A204.1 (cell line): ENCODE data around the gene R3HDM4.

Source experiments
- FAIRE-seq: peaks from 2 replicates; lab custom pipeline; 2012; peaks lifted over from hg19 to GRCh38; lab: Jason Lieb, UNC

Gene R3HDM4

DNA sequence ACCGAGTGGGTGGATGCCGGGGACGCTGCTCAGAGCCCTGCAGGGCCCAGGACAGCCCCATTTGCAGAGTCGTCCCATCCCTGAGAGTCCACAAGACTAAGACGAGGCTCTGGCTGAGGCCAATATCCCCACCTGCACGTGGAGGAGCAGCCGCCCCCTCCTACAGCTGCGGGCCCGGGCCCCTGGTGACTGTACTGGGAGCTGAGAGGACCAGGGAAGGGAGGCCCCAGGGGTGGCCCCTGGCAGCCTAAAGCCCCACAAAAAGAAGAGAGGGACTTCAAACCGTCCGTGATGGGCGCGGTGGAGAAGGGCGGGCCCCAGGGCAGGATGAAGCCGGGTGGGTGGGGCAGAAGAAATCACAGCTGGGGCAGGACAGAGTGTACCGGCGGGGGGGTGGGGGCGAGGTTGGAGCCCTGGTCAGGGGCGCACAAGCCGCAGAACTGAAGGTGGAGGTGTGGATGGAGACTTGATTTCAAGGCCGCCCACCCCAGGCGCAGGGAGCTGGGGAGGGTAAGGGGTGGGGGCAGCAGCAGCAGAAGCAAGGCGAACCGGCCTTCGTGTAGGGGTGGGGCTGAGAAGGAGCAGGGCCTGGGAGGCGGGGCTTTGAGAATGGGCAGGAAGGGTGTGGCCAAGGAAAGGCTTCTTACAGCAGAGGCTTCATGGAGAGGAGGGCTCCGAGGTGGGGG lies 40.6 kb downstream of the R3HDM4 start:
- no peak for FAIRE-seq

DNA sequence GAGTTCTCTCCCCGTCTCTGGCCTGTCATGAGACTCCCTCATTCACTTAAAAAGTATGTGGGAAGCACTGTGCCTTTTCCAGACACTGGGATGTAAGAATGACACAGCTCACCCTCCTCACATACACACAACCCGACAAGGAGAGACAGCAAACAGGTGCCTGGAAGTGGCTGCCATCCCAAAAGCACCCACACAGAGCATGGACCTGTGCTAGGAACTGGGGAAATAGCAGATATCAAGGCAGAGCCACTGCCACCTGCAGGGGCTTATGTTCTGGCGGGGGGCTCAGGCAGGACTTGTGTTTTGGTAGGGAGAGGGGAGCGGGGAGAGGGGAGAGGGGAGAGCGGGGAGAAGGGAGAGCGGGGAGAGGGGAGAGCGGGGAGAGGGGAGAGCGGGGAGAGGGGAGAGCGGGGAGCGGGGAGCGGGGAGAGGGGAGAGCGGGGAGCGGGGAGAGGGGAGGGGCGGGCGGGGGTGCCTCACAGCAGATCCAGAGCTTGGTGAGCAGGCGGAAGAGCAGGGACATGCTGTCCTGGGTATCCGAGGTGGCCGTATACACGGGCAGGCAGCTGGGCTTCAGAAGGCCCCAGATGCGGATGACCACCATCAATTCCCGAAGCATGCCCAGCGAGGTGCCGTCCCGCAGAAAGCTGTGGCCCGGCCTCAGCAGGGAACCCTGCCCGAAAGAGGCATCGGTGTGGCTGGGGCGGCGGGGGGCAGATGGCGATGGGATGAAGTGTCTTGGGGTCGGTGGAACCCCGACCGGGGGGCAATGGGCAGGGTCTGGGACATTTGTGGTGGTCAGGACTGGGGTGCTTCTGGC lies 41.4 kb downstream of the R3HDM4 start:
- no peak for FAIRE-seq

GRCh38 chr19:870963-871401 lies 42.0 kb downstream of the R3HDM4 start:
- FAIRE-seq, result no peak

DNA sequence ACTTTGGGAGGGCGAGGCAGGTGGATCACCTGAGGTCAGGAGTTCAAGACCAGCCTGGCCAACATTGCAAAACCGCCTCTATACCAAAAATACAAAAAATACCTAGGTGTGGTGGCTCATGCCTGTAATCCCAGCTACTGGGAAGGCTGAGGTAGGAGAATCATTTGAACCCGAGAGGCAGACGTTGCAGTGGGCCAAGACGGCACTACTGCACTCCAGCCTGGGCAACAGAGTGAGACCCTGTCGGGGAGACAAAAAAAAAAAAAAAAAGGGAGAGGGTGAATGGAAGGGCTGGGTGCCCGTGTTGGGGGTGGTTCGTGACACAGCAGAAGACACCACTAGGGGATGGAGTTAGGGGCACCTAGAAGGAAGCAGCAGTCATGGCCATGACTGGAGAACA lies 42.7 kb downstream of the R3HDM4 start:
- no peak for FAIRE-seq

DNA sequence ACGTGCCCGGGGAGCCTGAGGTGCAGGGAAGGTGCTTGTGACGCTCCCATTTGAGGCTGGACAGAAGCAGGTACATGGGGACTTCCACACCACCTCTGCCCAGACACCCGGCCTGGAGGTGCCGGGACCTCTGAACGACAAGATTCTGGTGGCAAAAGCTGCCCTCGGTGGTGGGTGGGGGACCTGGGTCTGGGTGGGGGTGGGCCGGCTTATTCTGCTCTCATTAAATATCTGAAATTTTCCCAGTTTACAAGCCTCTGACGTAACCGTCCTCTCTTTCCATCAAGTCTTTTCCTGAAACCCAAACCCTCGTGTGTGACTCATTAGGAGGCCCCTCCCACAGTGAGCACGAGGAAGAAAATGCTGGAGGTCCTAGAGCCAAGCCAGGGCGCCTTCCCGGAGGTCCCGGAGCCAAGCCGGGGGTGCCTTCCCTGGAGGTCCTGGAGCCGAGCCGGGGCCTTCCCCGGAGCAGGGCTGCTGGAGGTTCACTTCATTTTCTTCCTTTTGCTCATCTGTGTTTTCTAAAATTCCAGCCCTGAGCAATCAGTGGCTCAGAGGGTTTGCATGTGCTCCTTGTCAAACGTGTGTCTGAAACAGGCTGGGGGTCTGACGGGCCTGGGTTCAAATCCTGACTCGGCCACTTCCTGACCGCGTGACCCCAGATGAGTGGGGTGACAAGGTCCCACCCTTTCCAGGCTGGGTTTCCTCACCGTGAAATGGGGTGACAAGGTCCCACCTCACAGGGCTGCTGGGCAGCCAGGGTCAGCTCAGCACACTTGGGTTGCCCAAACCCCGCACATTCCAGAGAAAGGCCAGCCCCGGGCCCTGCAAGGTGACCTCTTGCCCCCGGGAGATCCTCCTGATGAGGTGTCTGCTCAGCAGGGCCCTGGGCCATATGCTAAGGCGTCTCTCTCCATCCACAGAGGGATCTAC lies 43.5 kb downstream of the R3HDM4 start:
- FAIRE-seq, result no peak

DNA sequence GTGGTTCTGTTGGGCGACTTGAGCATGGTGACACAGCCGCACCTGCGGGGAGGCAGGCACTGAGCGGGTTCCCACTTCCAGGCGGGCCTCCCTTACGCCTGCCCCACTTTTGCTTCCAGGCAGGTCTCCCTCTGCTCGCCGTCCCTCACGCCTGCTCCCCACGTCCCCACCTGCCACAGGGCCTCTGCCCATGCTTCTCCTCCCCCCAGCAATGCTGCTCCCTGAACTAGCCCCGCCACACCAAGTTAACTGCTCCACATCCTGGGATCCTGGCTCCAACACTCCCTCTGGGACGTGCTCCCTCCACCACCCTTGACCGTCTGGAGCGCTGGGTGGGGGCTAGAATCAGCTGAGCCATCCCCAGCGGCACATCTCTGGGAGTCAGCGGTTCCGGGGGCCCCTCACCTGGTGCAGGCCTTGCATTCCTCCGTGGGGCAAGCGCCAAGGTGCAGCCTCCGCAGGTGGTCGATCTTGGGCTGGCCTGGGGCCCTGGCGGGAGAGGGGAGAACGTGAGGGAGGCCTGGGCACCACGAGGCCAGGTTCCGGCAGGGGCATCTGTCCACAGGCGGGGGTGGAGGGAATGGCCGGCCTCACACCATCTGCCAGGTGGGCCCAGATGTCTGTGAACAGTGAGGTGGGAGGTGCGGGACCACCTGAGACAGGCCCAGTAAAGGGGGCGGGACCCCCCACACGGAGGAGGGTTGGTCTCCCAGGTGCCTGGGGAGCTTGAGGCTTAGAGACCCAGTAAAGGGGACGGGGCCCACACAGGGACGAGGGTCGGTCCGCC lies 44.4 kb downstream of the R3HDM4 start:
- no peak for FAIRE-seq

DNA sequence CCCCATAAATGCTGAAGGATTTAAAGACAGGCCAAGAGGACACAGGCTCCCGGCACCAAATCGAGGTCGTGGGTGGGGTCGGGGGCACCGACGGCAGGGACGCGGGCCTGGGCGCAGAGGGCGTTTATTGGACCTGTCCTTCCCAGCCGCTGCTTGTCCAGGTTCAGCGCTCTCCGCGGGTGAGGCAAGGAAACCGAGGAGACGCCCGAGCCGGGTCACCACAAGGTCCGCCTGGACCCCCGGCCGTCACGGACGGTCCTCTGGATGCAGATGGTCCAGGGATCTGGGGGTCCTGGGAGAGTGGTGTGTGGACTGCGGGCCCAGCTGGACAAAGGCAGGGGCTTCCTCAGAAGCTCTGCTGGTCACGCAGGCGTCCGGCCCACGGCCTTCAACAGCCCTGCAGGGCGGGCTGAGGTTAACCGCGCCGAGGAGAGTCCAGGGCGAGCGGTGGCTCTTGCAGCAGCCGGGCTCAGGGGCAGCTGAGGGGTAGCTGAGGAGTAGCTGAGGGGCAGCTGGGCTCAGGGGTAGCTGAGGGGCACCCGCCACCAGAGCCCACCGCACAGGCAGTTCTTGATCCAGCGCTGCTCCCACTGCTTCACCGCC lies 45.1 kb downstream of the R3HDM4 start:
- no peak for FAIRE-seq

GRCh38 chr19:867301-867793 lies 45.7 kb downstream of the R3HDM4 start:
- no peak for FAIRE-seq

DNA sequence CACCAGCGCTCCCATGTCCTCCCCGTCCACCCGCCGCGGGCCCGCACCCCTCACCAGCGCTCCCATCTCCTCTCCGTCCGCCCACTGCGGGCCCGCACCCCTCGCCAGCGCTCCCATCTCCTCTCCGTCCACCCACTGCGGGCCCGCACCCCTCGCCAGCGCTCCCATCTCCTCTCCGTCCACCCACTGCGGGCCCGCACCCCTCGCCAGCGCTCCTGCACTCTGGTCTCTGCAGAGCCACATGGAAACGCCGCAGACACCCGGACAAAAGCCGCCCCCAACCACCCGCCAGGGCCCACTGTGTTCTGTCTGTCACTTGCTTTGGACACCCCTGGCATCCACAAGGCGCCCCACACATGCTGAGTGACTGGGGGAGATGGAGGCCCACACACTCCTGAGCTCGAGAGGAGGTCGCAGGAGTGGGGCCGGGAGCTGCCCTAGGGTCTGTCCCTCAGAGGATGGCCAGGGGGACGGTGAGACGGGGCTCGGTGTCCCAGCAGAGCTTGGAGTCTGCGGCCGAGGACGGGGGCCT lies 46.2 kb downstream of the R3HDM4 start:
- FAIRE-seq, result no peak

- no peak for FAIRE-seq
Observed at GRCh38 chr19:863315-863620, 49.8 kb downstream of the R3HDM4 start.

DNA sequence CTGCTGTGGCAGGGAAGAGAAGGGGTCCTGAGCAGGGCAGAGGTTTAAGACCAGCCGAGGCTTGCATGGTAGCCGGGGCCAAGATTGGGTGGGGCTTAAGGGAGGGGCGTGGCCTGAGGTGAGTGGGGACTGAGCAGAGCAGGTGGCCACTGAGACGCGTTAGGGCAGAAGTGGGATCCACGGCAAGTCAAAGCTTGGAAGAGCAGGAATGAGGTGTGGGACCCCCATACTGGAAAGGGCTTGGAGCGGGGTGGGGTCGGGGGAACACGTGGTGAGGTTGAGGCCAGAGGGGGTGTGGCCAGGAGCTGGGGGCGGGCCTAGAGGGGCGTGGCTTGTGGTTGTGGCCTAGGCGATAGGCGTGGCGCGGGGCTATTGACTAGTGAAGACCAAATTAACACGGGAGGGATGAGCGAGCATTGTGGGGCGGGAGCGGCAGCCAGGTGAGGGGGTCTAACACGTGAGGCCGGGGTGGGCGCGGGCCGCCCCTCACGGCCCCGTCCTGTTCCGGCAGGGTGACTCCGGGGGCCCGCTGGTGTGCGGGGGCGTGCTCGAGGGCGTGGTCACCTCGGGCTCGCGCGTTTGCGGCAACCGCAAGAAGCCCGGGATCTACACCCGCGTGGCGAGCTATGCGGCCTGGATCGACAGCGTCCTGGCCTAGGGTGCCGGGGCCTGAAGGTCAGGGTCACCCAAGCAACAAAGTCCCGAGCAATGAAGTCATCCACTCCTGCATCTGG lies 50.3 kb downstream of the R3HDM4 start:
- FAIRE-seq, result no peak

DNA sequence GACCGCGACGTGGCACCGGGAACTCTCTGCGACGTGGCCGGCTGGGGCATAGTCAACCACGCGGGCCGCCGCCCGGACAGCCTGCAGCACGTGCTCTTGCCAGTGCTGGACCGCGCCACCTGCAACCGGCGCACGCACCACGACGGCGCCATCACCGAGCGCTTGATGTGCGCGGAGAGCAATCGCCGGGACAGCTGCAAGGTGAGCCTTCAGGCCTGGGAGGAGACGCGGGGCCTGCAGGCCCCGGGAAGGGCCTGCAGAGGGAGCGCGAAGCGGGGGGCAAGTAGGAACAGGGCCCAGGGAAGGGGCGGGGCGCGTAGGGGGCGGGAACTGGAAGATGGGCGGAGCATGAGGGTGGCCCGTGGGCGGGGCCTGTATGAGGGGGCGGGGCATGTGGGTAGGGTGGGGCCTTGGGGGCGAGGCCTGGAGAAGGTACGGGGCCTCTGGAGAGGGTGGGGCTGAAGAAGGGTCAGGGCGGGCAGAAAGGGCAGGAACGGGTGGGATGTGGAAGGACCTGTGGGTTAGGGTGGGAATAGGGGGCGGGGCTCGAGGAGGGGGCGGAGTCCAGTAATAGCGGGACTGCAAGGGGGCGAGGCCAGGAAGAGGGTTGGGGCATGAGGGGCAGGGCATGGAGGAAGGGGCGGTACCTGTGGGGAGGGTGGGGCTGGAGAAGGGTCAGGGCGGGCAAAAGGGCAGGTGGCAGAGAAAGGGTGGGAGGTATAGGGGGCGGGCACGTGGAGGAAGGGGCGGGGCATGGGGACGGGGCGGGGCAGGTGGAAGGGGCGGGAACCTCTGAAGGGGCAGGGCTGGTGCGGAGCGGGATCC lies 51.1 kb downstream of the R3HDM4 start:
- FAIRE-seq, result no peak

GRCh38 chr19:861141-861755 lies 51.8 kb downstream of the R3HDM4 start:
- no peak for FAIRE-seq

GRCh38 chr19:858868-859843 lies 53.9 kb downstream of the R3HDM4 start, which contains the start of gene CFD:
TSS of gene CFD (plus strand) at chr19:859664. CDS start at chr19:859690, 26 bp downstream.
- no peak for FAIRE-seq

GRCh38 chr19:858284-858683 lies 54.7 kb downstream of the R3HDM4 start:
- FAIRE-seq, result no peak

- no peak for FAIRE-seq
Observed at GRCh38 chr19:855566-856120, 57.4 kb downstream of the R3HDM4 start.

- FAIRE-seq, result no peak
Observed at GRCh38 chr19:855142-855541, 57.9 kb downstream of the R3HDM4 start.
